Right lobe of liver (tissue), 4 donors: ENCODE measurements around the gene CFAP161.

Experiments used
- POLR2A ChIP-seq: fragments of 450-650 bp; IDR thresholded peaks from one replicate; pipeline ENCODE4 v1.6.1; 2017; ENCODE audit warnings: antibody characterized with exemption, mild to moderate bottlenecking
- TF ChIP-seq, protein P1 (sequence below), 4 donors: fragments of 200-600 bp in 3 of 4; fragments of 450-650 bp in 1 of 4; IDR thresholded peaks; one replicate each; pipeline versions ENCODE4 v1.5.1 to v1.8.0; 2016 to 2022; ENCODE audit warnings: antibody characterized with exemption in 4 of 4, mild to moderate bottlenecking in 2 of 4
- donor health status: DM: no; HTN: no; CAD: no.
- donor health status: DM: no; HTN: no; CAD: no.
- donor health status: DM: no; HTN: yes; CAD: no.

- no peak for TF ChIP-seq POLR2A
- TF ChIP-seq, protein P1, sequence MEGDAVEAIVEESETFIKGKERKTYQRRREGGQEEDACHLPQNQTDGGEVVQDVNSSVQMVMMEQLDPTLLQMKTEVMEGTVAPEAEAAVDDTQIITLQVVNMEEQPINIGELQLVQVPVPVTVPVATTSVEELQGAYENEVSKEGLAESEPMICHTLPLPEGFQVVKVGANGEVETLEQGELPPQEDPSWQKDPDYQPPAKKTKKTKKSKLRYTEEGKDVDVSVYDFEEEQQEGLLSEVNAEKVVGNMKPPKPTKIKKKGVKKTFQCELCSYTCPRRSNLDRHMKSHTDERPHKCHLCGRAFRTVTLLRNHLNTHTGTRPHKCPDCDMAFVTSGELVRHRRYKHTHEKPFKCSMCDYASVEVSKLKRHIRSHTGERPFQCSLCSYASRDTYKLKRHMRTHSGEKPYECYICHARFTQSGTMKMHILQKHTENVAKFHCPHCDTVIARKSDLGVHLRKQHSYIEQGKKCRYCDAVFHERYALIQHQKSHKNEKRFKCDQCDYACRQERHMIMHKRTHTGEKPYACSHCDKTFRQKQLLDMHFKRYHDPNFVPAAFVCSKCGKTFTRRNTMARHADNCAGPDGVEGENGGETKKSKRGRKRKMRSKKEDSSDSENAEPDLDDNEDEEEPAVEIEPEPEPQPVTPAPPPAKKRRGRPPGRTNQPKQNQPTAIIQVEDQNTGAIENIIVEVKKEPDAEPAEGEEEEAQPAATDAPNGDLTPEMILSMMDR (IDR thresholded peaks at IDR 0.05), result no peak
These were observed 34.1 kb downstream of the CFAP161 start for GRCh38 chr15:81168131-81168526.
